Measurements from ENCODE around the gene TFRC.
"Not testable (repeated sequence)": the region's sequence is repeated elsewhere in the genome, so short reads cannot be mapped to it uniquely, and the experiment has no call there.

The TFRC gene

DNA sequence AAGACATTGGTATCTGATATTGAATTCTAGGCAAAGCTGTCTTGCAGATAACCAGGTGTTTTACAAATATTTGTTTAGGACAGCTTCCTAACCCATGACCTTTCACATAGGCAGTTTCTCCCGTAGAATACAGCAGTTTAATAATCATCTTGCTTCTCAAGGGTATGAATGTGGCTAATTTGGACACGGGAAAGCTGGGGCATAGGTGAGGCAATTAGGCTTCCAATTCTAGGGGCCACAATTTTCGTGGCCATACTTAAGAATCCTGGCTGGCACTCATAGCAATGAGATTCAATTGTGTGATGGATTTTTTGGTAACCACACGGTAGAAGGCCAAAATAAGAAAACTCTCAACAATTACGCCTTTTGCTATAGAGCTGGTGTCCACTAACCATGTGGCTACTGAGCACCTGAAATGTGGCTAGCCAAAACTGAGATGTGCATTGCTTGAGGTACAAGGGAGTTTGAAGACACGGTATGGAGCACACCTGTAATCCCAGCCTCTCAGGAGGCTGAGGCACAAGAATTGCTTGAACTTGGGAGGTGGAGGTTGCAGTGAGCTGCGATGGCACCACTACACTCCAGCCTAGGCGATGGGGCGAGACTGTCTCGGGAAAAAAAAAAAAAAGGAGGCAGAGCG lies 34.4 kb downstream of the TFRC start:
- DNase-seq: no peak

DNA sequence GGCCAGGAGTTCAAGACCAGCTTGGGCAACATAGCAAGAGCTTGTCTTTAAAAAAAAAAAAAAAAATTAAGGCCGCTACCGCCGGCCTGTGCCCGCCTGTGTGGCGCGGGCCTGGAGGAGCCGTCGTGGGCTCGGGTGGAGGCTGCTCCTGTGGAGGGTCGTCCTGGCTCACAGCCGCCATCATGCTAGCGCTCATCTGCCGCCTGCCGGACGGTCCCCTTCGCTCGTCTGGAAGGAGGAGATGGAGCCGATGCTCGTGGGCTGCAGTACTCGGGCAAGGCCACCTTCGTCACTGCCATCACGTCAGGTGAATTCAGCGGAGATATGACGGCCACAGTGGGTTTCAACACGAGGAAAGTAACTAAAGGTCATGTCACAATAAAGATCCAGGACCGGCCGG lies 37.4 kb downstream of the TFRC start:
- no peak for DNase-seq

DNA sequence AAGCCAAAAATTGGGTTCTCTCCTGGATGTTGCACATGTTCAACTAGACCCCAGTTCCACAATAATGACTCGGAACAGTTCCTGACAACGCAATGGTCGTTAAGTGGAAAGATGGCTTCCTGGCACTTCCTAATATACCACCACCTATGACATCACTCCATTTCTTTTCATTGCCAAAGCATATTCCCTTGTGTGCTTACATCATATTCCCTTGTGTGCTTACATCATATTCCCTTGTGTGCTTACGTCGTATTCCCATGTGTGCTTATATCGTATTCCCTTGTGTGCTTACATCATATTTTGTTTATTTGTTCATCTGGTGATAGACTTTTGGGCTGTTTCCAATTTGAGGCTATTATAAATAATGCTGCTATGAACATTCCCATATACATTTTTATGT lies 39.2 kb downstream of the TFRC start:
- no peak for DNase-seq

DNA sequence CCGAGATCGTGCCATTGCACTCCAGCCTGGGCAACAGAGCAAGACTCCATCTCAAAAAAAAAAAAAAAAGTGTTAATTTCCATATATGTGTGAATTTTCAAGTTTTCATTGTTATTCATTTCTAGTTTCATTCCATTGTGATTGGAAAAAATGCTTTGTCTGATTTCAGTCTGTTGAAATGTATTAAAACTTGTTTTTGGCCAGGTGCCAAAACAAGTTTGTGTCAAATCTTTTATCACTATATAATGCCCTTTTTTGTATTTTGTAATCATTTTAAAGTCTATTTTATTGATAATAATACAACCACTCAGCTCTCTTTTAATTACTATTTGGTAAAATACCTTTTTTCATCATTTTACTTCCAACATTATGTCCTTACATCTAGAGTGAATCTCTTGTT lies 42.5 kb downstream of the TFRC start:
- DNase-seq: no peak

DNA sequence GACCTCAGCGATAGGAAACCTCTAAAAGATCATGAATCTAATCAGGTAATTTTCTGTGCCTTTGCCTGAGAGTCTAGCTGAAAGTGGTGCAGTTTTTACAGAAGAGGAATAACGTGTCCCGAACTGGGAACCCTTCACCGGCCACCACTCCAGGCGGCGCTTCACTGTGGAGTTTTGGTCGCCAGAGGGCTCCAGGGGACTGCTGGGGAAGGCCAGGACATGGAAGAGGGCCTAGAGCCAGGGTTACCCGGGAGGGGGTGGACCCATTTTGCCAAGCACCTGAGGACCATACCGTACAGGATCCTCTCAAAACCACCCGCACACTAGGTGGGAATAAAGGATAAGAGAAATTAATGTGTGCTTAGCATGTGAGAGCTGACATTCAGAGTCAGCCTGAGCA lies 55.8 kb downstream of the TFRC start:
- DNase-seq: not testable (repeated sequence)

DNA sequence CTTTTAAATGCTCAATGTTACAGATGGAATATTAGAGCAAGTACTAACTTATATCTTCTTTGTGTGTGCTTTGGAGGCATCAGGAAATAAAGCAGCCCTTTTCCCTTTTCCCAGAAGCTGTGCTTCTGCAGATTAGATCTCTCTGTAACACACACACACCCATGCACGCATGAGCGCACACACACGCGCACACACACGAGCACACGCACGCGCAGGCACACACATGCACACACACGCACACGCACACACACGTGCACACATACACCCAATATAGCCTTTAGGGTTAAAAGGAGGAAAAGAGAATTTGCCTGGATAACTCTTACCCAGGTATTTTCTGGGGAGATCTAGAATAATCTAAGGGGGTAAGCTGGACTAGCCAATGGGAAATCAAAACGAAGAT lies 56.9 kb downstream of the TFRC start:
- DNase-seq: no peak

DNA sequence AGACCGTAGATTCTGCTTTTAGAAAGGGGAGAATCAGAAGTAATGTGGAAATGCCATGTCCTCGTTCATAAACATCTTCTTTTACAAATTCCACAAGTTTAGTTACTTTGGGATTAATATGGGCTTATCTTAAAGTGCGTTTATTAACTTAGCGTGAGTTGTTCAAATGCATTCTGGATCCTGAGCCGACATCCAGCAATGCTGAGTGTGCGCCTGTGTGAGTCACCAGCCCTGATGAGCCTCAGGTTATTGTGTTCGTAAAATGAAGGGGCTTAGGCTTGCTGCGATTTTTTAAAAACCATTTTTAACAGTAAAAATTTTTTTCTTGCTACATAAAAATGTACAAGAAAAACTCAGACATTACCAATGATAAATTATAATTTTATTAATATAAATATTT lies 57.9 kb downstream of the TFRC start:
- no peak for DNase-seq

DNA sequence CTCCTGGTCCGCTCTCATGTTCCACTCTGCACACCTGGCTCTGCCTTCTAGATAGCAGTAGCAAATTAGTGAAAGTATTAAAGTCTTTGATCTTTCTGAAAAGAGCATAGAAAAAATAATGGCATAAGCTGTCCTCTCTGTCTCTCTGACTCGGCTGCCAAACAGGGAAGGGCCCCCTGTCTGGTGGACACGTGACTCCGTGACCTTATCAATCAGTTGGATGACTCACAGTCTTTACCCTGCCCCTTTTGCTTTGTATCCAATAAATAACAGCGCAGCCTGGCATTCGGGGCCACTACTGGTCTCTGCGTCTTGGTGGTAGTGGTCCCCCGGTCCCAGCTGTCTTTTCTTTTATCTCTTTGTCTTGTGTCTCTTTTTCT lies 59.4 kb downstream of the TFRC start:
- DNase-seq: not testable (repeated sequence)

DNA sequence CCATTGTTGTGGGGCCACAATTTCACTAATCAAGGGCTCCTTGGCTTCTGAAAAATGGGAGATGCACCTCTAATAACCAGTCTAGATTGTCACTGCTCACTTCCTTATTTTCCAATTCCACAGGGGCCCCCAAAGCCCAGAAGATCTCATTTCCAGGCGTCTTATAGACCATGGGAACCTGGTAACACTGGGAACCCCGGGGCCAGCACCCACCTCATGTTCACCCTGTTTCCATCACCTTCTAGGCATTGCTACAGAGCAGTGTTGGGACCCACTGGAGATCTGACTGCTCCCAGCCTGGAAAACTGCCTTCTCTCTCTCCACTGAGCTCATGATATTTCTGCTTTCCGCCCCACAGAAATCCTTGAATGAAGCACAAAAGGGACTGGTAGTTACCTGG lies 61.5 kb downstream of the TFRC start:
- DNase-seq: no peak

DNA sequence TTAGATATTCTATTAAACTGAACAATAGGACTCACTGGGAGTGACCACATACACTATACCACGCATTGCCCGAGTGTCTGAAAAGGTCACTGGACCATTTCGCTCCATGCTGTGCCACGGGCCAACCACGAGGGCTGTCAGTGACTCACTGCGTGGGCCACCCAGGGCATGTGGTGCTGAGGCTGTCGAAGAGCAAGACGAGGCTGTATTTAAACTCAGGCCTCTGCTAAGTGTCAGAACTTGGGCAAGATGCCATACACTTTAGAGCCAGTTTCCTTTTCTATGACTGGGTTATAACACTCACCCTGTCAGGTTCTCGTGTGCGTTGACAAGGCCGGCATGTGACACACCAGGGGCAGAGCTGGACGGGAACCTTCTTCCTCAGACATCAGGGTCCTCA lies 62.3 kb downstream of the TFRC start:
- DNase-seq: not testable (repeated sequence)

DNA sequence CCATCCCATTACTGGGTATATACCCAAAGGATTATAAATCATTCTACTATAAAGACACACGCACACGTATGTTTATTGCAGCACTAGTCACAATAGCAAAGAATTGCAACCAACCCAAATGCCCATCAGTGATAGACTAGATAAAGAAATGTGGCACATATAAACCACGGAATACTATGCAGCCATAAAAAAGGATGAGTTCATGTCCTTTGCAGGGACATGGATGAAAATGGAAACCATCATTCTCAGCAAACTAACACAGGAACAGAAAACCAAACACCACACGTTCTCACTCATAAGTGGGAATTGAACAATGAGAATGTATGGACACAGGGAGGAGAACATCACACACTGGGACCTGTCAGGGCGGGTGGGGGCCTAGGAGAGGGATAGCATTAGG lies 63.7 kb downstream of the TFRC start:
- not testable (repeated sequence) for DNase-seq

DNA sequence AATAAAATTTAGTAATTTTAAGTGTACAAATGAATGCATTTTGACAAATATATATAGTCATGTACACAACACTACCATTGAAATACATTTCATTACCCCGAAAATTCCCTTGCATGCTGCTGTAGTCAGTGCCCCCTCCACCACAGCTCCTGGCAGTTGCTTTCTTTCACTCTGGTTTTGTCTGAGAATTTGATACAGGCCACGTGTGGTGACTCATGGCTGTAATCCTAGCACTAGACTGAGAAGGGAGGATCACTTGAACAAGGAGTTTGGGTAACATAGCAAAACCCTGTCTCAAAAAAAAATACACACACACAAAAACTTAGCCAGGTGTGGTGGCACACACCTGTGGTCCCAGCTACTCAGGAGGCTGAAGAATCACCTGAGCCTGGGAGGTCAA lies 65.4 kb downstream of the TFRC start:
- DNase-seq: peak; percentile 2

DNA sequence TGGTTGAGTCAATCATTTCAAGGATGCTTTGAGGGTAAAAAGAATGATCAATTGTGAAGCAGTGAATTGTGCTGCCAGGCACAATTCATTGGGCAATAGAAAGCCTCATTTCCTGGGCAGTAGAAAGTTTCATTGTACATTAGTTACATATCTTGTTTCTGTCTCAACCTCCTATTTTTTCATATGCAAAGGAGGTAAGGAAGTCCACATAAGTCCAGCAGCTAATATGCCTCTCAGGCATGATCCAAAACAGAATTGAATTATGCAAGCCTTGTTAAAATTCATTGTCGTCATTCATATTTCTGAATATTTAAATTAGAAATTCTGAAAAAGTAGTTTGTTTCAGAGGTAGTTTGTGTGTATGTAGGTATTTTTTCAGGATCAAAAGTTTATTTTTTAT lies 65.8 kb downstream of the TFRC start:
- no peak for DNase-seq

DNA sequence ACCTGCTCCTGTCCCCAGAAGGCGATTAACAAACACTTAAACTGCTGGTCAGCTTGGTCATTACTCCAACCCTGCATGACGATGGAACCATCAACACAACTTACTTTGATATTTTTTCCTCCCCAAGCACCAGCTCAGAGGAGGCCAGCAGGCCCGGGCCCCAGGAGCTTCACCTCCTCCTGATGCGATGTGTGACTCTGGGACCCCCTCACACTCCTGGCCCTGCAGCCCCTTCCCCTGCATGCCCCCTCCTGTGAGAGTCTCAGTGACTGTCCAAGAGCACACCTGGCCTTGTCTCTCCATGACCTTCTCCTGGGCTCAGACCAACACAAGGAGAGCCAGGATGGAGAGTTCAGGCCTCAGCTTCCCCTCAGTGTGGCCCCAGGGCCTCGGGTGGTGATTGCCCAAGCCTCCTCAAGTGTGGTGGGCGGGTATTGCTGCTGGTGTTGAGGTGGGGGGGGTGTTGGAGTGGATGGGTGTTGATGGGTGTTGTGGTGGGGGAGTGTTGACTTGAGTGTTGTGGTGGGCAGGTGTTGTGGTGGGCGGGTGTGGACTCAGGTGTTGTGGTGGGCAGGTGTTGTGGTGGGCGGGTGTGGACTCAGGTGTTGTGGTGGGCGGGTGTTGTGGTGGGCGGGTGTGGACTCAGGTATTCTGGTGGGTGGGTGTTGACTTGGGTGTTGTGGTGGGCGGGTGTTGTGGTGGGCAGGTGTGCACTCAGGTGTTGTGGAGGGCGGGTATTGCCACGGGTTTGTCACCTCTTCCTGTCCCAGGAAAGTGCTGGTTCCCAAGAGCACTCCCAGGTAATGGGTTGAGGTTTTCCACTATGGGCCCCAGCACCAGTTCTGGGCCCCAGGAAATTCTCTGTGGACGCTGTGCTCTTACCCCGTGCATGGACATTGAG lies 68.1 kb downstream of the TFRC start:
- no peak for DNase-seq

DNA sequence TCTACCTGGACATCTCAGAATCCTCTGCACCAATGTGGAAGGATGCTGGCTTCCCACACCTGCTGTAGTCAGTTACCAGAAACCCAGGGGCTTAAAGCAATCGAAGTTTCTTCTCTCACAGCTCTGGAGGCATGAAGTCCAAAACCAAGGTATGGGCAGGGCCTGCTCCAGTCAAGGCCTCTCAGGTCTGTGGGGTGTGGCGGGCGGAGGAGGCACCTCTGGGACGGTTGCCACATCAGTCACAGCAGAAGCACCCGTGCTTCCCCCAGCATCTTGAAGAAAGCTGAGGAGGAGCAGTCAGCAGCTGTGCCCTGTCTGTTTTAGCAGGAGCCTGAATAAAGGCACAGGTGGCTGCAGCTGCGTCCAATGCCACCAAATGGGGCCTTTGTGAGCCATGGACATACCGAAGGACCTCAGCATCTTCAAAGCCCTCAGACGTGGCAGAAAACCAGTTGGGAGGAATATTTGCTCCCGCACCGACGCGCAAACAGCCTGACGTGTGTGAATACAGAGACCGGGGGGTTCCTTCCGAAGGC lies 68.9 kb downstream of the TFRC start:
- no peak for DNase-seq

DNA sequence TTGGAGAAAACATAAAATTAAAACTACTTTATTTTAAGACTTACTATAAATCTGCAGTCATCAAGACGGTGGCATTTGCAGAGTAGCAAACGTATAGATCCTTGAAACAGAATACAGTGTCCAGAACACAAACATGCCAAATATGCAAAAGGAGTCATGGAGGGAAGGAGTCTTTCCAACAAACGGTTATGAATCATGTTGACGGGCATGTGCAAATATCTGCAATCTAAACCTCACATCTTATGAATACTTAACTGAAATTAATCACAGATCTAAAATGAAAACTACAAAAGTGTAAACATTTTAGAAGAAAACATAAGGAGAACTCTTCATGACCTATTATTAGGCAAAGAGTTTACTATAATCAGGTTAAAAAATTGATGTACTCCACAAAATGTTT lies 69.4 kb downstream of the TFRC start:
- DNase-seq: no peak

DNA sequence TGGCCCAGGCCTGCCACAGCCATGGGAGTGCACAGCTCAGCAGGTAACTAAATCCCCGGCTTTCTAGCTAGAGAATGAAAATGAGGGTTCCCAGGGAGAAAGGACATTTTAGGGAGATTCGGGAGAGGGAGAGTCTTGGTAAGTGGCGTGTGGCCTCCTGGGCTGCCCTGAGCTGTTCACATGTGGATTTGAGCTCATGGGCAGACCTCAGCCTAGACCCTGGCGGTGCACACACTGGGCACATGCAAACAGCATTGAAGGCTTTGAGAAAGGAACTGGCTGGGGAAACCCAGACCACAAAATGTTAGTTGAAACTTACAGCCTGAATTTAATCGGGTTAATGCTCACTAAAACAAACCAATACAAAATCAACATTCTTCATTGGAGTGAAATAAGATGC lies 72.4 kb downstream of the TFRC start:
- no peak for DNase-seq

DNA sequence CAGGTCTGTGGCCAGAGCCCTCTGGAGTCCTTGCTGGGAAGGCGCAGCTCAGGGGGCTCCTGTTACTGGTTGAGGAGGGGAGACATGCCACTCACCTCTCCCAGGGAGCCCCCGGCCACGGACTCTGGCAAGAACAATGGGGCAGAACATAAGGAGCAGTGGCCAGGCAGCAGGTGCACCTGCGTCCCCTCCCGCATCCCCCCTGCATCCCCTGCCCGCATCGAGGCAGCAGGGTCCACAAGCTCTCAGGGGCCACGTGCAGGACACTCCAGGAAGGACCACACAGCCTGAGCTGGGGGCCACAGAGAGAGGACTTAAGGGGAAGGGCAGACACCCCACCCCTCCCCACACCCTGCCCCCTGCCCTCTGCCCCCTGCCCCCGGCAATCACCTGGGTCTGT lies 73.0 kb downstream of the TFRC start:
- no peak for DNase-seq

DNA sequence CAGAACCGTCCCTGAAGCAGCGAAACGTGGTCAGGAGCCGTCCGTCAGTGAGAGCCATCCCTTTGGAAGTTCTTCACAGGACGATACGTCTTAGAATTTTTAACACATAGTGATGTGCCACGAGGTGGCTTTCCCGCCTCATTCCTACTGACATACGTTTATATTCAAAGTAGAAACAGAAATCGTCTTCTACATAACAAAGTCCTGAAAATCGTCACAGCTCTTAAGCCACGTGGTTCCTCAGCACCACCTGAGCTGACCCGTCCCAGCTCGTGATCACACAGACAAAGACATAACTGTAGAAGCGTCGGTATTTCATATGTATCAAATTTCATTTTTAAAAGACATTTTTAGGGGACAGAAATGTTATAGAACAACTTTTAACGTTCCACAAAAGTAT lies 73.5 kb downstream of the TFRC start:
- no peak for DNase-seq

DNA sequence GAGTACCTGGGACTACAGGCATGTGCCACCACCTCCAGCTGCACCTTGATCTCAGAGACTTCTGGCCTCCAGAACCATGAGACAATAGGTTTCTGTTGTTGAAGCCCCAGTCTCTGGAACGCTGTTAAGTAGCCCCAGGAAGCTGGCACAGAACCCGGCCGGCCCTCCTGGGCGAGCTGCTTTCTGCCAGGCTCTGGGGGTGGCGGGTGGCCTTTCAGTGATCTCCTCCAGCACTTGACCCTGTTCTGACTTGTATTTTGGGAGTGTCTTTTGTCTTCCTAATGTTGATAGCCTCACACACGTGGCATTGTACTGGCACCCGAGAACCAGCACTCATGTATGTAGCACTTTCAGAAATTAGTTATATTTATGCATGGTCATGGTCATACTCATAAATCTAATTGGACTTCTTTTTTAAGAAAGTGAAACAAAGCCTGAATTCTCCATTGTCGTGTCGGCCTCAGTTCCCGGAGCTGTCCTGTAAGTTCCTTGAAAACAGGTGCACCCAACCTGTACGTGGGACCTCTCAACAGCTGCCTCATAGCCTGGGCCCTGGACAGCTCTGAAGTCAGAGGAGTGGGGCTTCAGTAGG lies 74.0 kb downstream of the TFRC start:
- no peak for DNase-seq

DNA sequence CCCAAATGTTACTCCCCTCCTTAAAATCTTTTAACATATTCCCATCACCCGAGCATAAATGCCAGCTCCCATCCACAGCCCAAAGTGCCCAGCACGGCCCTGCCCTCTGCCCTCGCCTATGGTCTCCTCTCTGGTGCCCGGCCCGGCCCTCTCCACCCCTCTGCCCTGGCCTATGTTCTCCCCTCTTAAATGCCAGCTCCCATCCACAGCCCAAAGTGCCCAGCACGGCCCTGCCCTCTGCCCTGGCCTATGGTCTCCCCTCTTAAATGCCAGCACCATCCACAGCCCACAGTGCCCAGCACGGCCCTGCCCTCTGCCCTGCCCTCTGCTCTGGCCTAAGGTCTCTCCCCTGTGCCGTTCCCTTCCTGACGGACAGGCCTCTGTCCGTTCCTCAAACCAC lies 76.6 kb downstream of the TFRC start:
- DNase-seq: not testable (repeated sequence)

DNA sequence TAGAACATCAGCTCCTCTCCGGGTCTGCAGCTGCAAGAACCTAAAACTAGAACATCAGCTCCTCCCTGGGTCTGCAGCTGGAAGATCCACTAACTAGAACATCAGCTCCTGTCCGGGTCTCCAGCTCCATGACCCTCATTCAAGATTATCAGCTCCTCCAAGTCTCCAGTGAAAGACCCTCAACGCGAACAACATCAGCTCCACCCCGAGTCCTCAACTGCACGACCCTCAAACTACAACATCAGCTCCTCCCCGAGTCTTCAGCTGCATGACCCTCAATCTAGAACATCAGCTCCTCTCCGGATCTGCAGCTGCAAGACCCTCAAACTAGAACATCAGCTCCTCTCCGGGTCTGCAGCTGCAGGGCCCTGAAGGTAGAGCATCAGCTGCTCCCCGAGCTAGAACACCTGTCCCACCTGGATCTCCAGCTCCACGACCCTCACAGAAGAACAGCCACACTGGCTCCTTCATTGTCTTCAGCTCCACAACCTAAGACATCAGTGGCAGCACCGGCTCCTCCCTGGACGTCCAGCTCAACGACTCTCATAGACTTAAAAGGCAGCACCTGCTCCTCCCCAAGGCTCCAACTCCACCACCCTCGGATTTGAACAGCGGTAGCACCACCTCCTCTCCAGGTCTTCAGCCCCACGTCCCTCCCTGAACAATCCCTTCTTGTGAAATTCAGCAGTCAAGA lies 77.4 kb downstream of the TFRC start:
- not testable (repeated sequence) for DNase-seq

DNA sequence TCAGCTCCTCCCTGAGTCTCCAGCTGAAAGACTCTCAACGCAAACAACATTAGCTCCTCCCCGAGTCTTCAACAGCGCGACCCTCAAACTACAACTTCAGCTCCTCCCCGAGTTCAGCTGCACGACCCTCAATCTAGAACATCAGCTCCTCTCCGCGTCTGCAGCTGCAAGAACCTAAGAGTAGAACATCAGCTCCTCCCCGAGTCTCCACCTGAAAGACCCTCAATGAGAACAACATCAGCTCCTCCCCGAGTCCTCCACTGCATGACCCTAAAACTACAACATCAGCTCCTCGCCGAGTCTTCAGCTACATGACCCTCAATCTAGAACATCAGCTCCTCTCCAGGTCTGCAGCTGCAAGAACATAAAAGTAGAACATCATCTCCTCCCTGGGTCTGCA lies 78.3 kb downstream of the TFRC start:
- DNase-seq: no peak
